Gastroesophageal sphincter (tissue), 4 donors: ENCODE results near the gene TRHDE. TPM values are rescaled to one million over a fixed set of nuclear protein-coding genes. Genes with fewer than 3 reads are reported as not detected.

Source experiments
- ATAC-seq: fragments of 150-250 bp; one replicate; pipeline ENCODE4 v1.9.1; 2016; ENCODE audit warnings: mild to moderate bottlenecking, moderate library complexity
- H3K27ac ChIP-seq, 4 donors: fragments of 200-600 bp; sonication (generic) in 3 of 4; 1 replicate in 3 of 4; 2 replicates in 1 of 4; pipeline ENCODE4 v1.5.1; 2016 to 2019
- H3K27me3 ChIP-seq: fragments of 200-600 bp; sonication (generic); one replicate; pipeline ENCODE4 v1.5.1; 2019
- H3K36me3 ChIP-seq, 2 donors: fragments of 200-600 bp; sonication (generic); one replicate each; pipeline ENCODE4 v1.5.1; 2019; ENCODE audit warnings: control low read depth in 1 of 2
- H3K4me1 ChIP-seq, 3 donors: fragments of 200-600 bp; sonication (generic); 1 replicate in 2 of 3; 2 replicates in 1 of 3; pipeline ENCODE4 v1.5.1; 2016 to 2019; ENCODE audit warnings: control low read depth in 2 of 3
- H3K4me3 ChIP-seq, 2 donors: fragments of 200-600 bp; sonication (generic); one replicate each; pipeline ENCODE4 v1.5.1; 2019; ENCODE audit warnings: mild to moderate bottlenecking in 1 of 2, moderate library complexity in 1 of 2
- H3K9me3 ChIP-seq, 3 donors: fragments of 200-600 bp; sonication (generic); one replicate each; pipeline ENCODE4 v1.5.1; 2017 to 2019; ENCODE audit warnings: control low read depth in 2 of 3
- EP300 ChIP-seq: sonication (generic); formaldehyde crosslinking; IDR thresholded peaks from one replicate; pipeline ENCODE4 v1.6.1; 2017; ENCODE audit warnings: antibody characterized with exemption, mild to moderate bottlenecking
- POLR2A ChIP-seq, 2 donors: fragments of 450-650 bp; IDR thresholded peaks; one replicate each; pipeline ENCODE4 v1.6.1; 2017; ENCODE audit warnings: antibody characterized with exemption in 2 of 2, mild to moderate bottlenecking in 2 of 2, moderate library complexity in 1 of 2
- POLR2AphosphoS5 ChIP-seq: sonication (generic); formaldehyde crosslinking; IDR thresholded peaks from one replicate; pipeline ENCODE4 v1.6.1; 2017; ENCODE audit warnings: antibody characterized with exemption
- WGBS, 2 donors: methylation state at CpG; one replicate each; pipeline ENCODE4 v1.1.5; 2018; ENCODE audit warnings: low coverage in 1 of 2; 5-methylcytosine and 5-hydroxymethylcytosine counted together
- total RNA-seq, 4 donors: library from RNA; depleted of rRNA; stranded (reverse); fragments of >200 nt; gene quantifications; one replicate each; pipeline ENCODE4 v1.1.0, GENCODE V29; 2016
- TF ChIP-seq, protein P1 (sequence below), 4 experiments: fragments of 200-600 bp in 2 of 4; fragments of 450-650 bp in 2 of 4; sonication (generic) in 1 of 4; IDR thresholded peaks; one replicate each; pipeline ENCODE4 v1.5.1; 2017 to 2019; ENCODE audit warnings: antibody characterized with exemption in 4 of 4, mild to moderate bottlenecking in 2 of 4, moderate library complexity in 2 of 4

The TRHDE gene, protein sequence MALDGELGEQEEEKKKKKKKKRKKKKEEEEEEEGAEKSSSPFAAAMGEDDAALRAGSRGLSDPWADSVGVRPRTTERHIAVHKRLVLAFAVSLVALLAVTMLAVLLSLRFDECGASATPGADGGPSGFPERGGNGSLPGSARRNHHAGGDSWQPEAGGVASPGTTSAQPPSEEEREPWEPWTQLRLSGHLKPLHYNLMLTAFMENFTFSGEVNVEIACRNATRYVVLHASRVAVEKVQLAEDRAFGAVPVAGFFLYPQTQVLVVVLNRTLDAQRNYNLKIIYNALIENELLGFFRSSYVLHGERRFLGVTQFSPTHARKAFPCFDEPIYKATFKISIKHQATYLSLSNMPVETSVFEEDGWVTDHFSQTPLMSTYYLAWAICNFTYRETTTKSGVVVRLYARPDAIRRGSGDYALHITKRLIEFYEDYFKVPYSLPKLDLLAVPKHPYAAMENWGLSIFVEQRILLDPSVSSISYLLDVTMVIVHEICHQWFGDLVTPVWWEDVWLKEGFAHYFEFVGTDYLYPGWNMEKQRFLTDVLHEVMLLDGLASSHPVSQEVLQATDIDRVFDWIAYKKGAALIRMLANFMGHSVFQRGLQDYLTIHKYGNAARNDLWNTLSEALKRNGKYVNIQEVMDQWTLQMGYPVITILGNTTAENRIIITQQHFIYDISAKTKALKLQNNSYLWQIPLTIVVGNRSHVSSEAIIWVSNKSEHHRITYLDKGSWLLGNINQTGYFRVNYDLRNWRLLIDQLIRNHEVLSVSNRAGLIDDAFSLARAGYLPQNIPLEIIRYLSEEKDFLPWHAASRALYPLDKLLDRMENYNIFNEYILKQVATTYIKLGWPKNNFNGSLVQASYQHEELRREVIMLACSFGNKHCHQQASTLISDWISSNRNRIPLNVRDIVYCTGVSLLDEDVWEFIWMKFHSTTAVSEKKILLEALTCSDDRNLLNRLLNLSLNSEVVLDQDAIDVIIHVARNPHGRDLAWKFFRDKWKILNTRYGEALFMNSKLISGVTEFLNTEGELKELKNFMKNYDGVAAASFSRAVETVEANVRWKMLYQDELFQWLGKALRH
- 1 to 10 TPM in 2 of 4 donors, under 1 TPM in 2; 0.74 to 2.3 (median 1.0) TPM for total RNA-seq

DNA sequence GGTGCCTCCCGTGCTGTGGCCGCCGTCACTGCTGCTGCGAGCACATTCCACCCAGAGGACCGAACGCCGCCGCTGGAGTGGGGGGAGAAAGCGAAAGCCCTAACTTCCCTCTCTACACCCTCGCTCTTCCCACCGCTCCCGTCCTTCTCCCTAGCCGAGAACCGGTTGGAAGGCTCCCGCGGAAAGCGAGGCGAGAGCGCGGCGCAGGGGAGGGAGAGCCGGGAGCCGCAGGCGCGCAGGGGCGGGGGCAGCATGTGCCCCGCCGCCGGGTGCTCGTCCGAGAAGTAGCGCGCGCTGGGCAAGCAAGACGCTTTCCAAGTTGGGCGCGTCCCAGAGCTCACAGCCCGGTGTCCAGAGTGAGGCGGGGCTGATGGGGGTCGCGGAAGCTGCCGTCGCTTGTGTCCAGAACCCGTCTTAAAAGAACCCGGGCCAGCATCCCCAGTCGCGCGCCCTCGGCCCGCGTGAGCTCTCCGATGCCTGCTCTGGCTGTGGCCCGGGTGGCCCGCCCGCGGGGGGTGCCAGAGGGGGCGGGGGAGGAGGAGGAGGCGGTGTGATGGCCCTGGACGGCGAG lies at the start of gene TRHDE:
Gene TRHDE (plus strand): TSS at position 280 of the 571 bp plus-strand sequence. CDS start 274 bp downstream, at position 554.
- peaks cover 83% of the 10 kb centered on the region for H3K27me3 ChIP-seq
- peak within 1 kb of the TSS in 3 of 4 donors; percentile 35 to 64 (median 46) for H3K27ac ChIP-seq
- TF ChIP-seq, protein P1, sequence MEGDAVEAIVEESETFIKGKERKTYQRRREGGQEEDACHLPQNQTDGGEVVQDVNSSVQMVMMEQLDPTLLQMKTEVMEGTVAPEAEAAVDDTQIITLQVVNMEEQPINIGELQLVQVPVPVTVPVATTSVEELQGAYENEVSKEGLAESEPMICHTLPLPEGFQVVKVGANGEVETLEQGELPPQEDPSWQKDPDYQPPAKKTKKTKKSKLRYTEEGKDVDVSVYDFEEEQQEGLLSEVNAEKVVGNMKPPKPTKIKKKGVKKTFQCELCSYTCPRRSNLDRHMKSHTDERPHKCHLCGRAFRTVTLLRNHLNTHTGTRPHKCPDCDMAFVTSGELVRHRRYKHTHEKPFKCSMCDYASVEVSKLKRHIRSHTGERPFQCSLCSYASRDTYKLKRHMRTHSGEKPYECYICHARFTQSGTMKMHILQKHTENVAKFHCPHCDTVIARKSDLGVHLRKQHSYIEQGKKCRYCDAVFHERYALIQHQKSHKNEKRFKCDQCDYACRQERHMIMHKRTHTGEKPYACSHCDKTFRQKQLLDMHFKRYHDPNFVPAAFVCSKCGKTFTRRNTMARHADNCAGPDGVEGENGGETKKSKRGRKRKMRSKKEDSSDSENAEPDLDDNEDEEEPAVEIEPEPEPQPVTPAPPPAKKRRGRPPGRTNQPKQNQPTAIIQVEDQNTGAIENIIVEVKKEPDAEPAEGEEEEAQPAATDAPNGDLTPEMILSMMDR (IDR thresholded peaks at IDR 0.05) = no peak
- no peak for TF ChIP-seq EP300
- no peak for TF ChIP-seq POLR2A (IDR thresholded peaks at IDR 0.05)
- no peak for TF ChIP-seq POLR2AphosphoS5
- peak; percentile 55 for ATAC-seq
- H3K4me3 ChIP-seq = peak within 1 kb of the TSS; percentile 26 to 59
- H3K9me3 ChIP-seq = no peaks in the 10 kb centered on the region
- peaks cover 0 to 30% (median 12%) of the 10 kb centered on the region in 3 donors for H3K4me1 ChIP-seq
- no CpG with 5 or more reads among the region's 60 CpGs for WGBS, 2 donors
- H3K36me3 ChIP-seq = no peaks in the 10 kb centered on the region

GRCh38 chr12:72226510-72226909 lies 45.7 kb upstream of the TRHDE start:
- no peak for ATAC-seq
- Histone ChIP-seq H3K4me1 (no peaks in the 10 kb centered on the region), H3K4me3 (no peak overlapping the region), H3K36me3 (no peaks in the 10 kb centered on the region), H3K27ac (no peak overlapping the region), H3K27me3 (no peaks in the 10 kb centered on the region), H3K9me3 (no peaks in the 10 kb centered on the region)
- TF ChIP-seq, protein P1 (IDR thresholded peaks at IDR 0.05) = no peak
- no peak for TF ChIP-seq EP300
- TF ChIP-seq POLR2A (IDR thresholded peaks at IDR 0.05) = no peak
- no peak for TF ChIP-seq POLR2AphosphoS5
- WGBS, 2 donors = 56 to 65% methylated on average over 1 of the region's 1 CpG

GRCh38 chr12:72228424-72228823 lies 43.7 kb upstream of the TRHDE start:
- no peak overlapping the region for H3K4me3 ChIP-seq
- ATAC-seq = no peak
- H3K4me1 ChIP-seq = no peaks in the 10 kb centered on the region
- no peaks in the 10 kb centered on the region for H3K27me3 ChIP-seq
- no peak overlapping the region for H3K27ac ChIP-seq
- H3K9me3 ChIP-seq = no peaks in the 10 kb centered on the region
- no peak for TF ChIP-seq POLR2A (IDR thresholded peaks at IDR 0.05)
- no peaks in the 10 kb centered on the region for H3K36me3 ChIP-seq

- Histone ChIP-seq H3K4me1 (no peaks in the 10 kb centered on the region), H3K4me3 (no peak overlapping the region), H3K27me3 (no peaks in the 10 kb centered on the region), H3K36me3 (no peaks in the 10 kb centered on the region), H3K9me3 (no peaks in the 10 kb centered on the region), H3K27ac (no peak overlapping the region)
- ATAC-seq = no peak
- 20 to 32% methylated on average over 4 of the region's 4 CpGs for WGBS, 2 donors
- TF ChIP-seq POLR2A (IDR thresholded peaks at IDR 0.05) (no peak), EP300 (no peak), POLR2AphosphoS5 (no peak)
- TF ChIP-seq, protein P1 (IDR thresholded peaks at IDR 0.05) = no peak
Measured at GRCh38 chr12:72230589-72230988, 41.6 kb upstream of the TRHDE start.

DNA sequence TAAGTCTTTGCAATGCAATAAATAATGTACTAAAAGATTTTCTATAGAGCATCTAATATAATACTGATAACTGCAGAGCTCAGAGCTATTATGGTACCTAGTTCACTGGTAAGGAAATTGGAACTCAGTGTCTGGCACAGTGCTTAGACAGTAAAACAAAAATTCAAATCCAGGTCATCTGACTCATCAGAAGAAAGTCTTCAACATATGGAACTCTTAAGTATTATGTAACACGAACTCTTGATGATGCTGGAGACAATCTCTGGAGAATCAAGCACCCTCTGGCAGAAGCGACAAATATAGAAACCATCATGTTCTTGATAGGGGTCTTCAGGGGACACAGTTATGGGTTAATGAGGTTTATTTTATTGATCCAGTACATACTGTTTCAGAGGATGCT lies 37.3 kb upstream of the TRHDE start:
- Histone ChIP-seq H3K4me3 (no peak overlapping the region), H3K27ac (no peak overlapping the region), H3K9me3 (no peaks in the 10 kb centered on the region), H3K36me3 (no peaks in the 10 kb centered on the region), H3K27me3 (no peaks in the 10 kb centered on the region), H3K4me1 (no peaks in the 10 kb centered on the region)
- TF ChIP-seq POLR2AphosphoS5 = no peak
- TF ChIP-seq, protein P1 (IDR thresholded peaks at IDR 0.05) = no peak
- no peak for TF ChIP-seq EP300
- no peak for TF ChIP-seq POLR2A (IDR thresholded peaks at IDR 0.05)
- WGBS, 2 donors = 79 to 80% methylated on average over 2 of the region's 2 CpGs
- ATAC-seq = no peak
